Muscle layer of colon (tissue), 2 donors: Measurements from ENCODE around the gene C2orf72.

ENCODE experiments used
- H3K27ac ChIP-seq: one replicate; pipeline ENCODE4 v1.7.0; 2013; ENCODE audit warnings: low read depth, mild to moderate bottlenecking, low read length, moderate library complexity
- H3K27me3 ChIP-seq, 2 donors: one replicate each; pipeline ENCODE4 v1.7.0; 2013; ENCODE audit warnings: low read length in 2 of 2, mild to moderate bottlenecking in 2 of 2; ENCODE audit not compliant: insufficient read depth in 2 of 2, control insufficient read depth in 1 of 2
- H3K36me3 ChIP-seq: one replicate; pipeline ENCODE4 v1.7.0; 2013; ENCODE audit warnings: mild to moderate bottlenecking, low read length; ENCODE audit not compliant: insufficient read depth
- H3K4me1 ChIP-seq: one replicate; pipeline ENCODE4 v1.7.0; 2013; ENCODE audit warnings: mild to moderate bottlenecking, low read length; ENCODE audit not compliant: insufficient read depth
- H3K4me3 ChIP-seq, 2 donors: one replicate each; pipeline ENCODE4 v1.7.0; 2013; ENCODE audit warnings: low read length in 2 of 2, low read depth in 1 of 2, mild to moderate bottlenecking in 1 of 2, moderate library complexity in 1 of 2
- H3K9ac ChIP-seq: one replicate; pipeline ENCODE4 v1.7.0; 2013; ENCODE audit warnings: low read length
- H3K9me3 ChIP-seq: one replicate; pipeline ENCODE4 v1.7.0; 2013; ENCODE audit warnings: mild to moderate bottlenecking, low read length
- donor health status: abdominal sarcoma.
- donor health status: Adenocarcinoma of cecum.

Gene C2orf72

DNA sequence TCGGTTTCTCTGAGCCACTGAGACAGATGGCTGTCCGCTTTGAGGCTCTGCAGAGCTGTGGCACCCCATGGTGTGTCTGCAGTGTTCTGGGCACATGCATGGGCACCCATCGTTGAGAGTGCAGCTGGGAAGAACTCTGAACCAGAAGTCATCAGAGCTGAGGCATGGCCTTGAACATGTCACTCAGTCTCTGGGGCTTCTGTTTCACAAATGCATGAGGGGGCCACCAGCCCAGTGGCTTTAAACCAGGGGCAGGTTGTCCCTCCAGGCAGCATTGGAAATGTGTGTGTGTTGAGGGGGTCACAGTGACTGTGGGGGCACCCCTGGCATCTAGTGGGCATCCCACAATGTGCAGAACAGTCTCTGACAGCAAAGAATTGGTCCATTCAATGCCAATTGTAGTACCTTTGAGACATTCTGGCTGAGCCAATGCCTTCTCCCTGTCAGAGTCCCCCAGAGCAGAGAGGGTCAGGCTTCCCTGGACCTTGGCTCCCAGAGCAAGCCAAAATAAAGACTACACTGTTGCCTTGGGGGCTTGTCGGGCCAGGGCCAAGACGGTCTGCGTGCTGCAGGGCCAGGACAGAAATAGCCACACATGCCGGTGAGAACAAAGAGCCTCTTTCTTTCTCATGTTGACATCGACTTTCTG, 10.1 kb downstream of the C2orf72 start:
- no peaks in the 10 kb centered on the region for H3K36me3 ChIP-seq
- no peak overlapping the region for H3K4me3 ChIP-seq
- H3K27me3 ChIP-seq = no peaks in the 10 kb centered on the region
- H3K9ac ChIP-seq = no peak overlapping the region
- H3K4me1 ChIP-seq = peaks cover 5% of the 10 kb centered on the region
- H3K27ac ChIP-seq = no peak overlapping the region
- no peaks in the 10 kb centered on the region for H3K9me3 ChIP-seq

DNA sequence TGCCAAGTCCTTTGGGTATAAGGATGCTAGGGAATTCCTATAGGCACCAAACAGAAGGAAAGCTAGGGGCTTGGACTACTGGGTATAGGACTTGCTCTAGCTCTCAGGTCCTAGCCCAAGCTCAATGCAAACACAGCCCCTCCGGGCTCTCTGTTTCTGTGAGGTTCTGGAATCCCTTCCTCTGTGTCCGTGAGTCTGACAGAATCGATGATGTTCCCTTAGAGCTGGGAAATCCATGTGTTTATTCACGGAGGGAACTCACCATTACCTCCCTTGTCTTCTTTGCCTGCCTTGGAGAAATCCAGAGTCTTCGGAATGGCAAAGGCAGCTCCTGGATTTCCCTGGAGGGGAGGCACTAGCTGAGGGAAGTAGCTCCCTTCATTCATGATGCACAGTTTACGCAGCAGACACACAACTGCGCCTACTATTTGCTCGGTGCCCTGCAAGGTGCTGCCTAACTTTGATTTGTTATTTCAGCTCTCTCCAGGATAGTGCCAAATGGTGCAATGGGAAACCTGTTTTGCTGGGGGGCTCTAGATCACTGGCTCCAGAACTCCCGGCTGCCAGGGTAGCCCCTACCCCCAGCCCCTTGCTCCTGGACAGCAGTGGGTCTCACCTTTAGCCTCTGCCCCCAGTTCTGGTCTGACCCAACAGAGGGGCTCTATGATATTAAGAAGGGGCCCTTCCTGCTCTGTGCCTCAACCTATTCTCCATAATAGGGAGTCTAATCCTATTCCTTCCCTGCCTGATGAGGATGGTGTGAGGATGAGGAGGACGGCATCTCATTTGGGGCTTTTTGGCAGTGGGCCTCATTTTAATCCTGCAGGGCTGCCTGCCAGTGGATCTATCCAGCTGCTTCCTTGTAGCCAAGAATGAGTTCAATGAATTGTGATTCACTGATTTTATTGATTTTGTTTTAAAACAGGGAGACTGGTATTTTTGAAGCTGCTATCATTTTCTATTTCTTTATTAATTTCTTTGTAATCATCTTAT, 10.9 kb downstream of the C2orf72 start:
- H3K27ac ChIP-seq = no peak overlapping the region
- no peaks in the 10 kb centered on the region for H3K27me3 ChIP-seq
- H3K9me3 ChIP-seq = no peaks in the 10 kb centered on the region
- no peak overlapping the region for H3K4me3 ChIP-seq
- H3K36me3 ChIP-seq = no peaks in the 10 kb centered on the region
- no peak overlapping the region for H3K9ac ChIP-seq
- peaks cover 6% of the 10 kb centered on the region for H3K4me1 ChIP-seq

DNA sequence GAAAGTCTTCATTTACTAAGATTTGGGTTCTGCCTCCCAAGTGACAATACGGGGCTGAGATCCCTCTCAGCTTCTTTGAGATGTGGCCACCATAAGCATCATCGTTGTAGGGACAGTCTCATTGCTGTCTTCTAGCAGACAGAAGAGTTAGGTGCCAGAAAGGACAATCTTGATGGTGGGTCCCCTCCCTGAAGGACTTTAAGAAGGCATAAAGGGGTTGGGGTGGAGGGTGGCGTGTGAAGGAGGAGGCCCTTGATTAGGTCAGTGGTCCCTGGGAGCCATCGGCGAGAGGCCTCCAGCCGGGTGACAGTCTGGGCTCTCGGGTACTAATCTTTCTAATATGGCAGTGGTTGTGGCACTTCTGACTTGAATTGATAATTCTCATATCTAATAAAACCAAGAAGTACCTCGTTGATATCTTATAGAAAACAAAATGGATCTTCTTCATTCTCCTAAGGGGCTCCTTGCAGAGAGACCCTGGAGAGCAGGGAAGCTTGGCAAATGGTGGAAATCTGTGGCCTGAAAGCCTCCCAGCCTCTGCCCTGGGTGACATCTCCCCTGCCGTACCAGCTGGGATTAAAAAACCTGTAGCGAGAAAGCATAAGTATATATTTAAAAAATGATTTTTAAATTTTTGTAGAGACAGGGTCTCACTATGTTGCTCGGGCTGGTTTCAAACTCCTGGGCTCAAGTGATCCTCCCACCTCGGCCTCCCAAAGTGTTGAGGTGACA, 12.1 kb downstream of the C2orf72 start:
- Histone ChIP-seq H3K36me3 (no peaks in the 10 kb centered on the region), H3K4me1 (peaks cover 6% of the 10 kb centered on the region), H3K9ac (no peak overlapping the region), H3K4me3 (no peak overlapping the region), H3K9me3 (no peaks in the 10 kb centered on the region), H3K27me3 (no peaks in the 10 kb centered on the region), H3K27ac (no peak overlapping the region)

DNA sequence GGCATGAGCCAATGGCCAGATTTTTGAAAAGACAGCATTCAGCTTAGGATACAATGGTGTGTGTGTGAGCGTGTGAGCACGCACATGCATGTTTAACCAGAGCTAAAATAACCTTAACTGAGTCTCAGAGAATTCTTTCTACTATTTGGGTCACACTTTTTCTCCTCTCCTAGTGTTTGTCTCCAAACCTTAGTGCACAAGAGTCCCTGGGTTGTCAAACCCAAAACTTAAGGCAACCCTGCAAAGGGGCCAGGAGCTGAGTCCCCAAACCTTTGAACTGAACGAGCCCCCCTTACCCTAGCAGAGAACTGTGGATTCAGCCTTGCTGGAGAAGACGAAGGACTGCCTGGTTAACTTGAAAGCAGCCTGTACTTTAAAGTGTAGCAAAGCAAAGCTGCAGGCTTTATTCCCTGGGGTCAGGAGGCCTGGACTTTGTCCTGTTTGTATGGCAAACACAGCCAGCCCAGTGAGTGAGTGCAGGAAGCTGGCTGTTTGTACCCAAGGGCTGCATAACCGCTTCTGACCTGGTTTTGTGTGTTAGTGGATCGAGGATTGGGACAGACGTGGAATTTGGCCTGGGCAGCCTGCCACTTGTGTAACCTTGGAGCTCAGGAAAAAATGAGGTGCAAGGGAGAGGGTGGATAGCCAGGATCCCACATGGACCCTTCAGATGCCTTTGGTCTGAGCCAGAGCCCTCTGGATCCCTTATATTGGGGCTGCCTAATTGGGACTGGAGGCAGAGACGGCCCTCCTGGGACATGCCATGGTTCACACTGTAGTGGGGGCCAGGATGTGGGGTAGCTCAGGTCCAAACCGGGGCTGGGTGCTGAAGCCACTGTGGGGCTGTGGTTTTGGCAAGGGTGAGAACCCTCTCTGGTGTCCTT, 12.9 kb downstream of the C2orf72 start:
- no peaks in the 10 kb centered on the region for H3K27me3 ChIP-seq
- H3K4me1 ChIP-seq = peaks cover 6% of the 10 kb centered on the region
- H3K27ac ChIP-seq = no peak overlapping the region
- no peaks in the 10 kb centered on the region for H3K9me3 ChIP-seq
- H3K4me3 ChIP-seq = no peak overlapping the region
- H3K9ac ChIP-seq = no peak overlapping the region
- H3K36me3 ChIP-seq = no peaks in the 10 kb centered on the region

DNA sequence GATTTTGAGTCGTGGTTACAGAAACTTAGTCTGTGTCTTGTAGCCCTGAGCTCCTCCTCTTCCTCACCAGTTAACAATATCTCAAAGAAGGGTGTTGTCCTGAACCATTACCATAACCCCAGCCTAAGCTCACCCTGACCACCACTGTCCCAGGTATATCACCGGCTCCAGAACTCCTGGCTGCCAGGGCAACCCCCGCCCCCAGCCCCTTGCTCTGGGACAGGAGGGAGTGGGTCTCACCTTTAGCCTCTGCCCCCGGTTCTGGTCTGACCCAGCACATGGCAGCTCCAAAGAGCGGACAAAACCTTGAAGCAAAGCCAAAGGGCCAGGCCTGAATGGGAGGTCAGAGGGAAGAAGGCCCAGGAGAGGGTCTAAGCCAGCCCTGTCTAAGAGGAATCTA, 13.8 kb downstream of the C2orf72 start:
- Histone ChIP-seq H3K4me3 (no peak overlapping the region), H3K9ac (no peak overlapping the region)

DNA sequence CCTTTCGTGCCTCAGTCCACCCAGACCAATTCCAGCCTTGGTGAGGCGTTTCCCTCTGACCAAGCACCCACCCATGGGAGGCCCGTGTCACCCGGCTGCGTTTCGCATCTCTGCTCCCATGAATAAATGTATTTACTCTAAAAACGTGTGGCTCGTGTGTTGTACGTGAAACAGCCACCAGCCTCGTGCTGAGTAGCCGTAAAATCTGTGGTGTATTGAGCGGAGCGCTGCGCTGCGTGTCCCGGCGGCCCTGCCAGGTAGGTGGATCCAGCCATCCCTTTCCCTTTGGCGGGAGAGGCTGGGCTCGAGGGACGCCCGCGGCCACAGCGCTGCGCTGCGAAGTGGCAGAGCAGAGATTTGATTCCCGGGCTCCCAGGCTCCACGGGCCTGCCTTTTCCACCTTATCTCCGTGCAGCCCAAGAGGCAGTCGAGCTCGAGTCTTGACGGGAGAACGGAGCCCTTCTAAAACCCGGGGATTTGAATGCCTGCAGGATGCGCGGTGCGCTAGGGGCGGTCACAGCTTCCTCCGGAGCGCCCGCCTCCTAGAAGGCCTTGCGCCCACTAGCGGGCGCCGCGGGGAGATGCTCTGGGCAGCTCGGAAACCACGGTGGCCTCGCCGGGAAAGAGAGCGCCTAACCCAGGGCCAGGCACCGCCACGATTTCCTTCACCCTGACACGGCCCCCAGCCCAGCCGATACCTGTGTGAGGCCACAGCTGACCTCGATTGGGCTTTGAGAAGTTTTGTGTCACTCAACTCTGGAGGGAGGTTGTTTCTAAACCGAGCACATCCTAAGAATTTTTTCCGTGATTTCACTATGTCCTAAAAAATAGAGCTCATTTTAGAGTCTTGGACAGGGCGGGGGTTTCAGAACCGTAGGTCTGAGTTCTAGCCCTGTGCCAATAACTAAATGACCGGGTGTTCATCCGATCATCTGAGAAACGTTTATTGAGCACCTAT, 15.4 kb downstream of the C2orf72 start:
- Histone ChIP-seq H3K36me3 (no peaks in the 10 kb centered on the region), H3K27me3 (no peaks in the 10 kb centered on the region), H3K27ac (no peak overlapping the region), H3K4me3 (peak overlapping the region; percentile 69 to 88), H3K9ac (peak overlapping the region; percentile 20), H3K4me1 (peaks cover 13% of the 10 kb centered on the region), H3K9me3 (no peaks in the 10 kb centered on the region)

More for the DNA sequence above, 13.8 kb downstream of the C2orf72 start:
- no peaks in the 10 kb centered on the region for H3K36me3 ChIP-seq
- H3K9me3 ChIP-seq = no peaks in the 10 kb centered on the region
- peaks cover 9% of the 10 kb centered on the region for H3K4me1 ChIP-seq
- H3K27ac ChIP-seq = no peak overlapping the region
- H3K27me3 ChIP-seq = no peaks in the 10 kb centered on the region

DNA sequence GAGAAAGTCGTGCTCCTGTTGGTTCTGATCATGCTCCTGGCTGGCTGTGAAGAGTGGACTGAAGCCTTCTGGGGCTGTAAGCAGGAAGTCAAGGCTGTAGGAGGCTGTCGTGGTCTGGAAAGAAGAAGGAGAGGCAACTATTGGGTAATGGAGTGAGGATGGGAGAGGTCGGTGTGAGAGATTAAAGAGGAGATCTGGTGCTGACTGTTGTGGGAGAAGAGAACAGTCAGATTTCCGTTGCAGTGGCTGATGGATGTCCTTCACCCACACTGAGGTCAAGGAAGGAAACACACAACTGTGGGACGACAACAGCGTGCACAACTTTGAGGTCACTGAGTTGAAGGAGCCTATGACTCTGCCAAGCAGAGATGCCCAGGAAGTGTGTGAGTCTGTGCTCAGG, 16.5 kb downstream of the C2orf72 start:
- H3K27me3 ChIP-seq = no peaks in the 10 kb centered on the region
- no peaks in the 10 kb centered on the region for H3K9me3 ChIP-seq
- no peak overlapping the region for H3K27ac ChIP-seq
- peaks cover 23% of the 10 kb centered on the region for H3K4me1 ChIP-seq
- H3K9ac ChIP-seq = no peak overlapping the region
- no peak overlapping the region for H3K4me3 ChIP-seq
- no peaks in the 10 kb centered on the region for H3K36me3 ChIP-seq

DNA sequence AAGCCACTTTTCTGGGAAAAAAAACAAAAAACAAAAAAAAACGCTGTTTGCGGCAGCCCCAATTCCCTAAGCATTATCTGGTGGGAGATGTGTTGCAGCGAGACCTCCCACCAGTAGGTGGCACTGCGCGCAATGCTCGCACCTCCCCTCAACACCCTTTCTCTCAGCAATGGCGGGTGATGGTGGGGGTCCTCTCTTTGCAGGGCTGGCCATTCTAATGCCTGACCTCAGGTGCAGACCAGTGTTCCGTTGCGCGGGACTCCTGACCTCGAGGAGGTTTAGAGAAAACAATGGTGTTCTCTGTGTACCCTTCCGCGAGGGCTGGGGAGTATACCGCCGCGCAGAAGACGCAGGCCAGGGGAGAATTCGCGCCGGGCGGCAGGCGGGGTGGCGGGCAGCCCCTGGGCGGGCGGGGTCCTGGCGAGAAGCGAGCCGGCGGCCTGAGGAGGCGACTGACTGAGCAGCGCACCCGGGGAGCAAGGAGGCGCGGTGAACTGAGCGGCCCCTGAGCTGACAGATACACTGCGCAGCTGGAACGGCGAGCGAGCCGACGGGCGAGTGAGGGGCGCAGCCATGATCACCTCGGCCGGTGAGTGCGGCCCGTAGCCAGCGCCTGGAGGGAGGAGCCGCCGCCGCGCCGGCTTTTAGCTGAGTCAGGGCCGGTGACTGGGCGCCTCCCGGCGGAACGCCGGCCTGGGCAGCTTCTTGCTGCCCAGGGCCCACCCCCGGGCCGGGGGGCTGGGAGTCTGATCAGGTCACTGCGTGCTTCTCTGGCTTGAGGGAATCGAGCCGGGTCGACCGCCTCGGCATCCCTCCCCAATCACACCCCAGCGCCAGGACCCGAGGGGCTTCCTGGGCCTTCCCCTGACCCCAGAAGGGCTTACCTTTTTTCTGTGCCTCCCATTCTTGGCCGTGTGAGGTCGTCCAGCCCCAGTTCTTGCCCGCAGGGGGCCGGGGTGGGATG, 19.4 kb downstream of the C2orf72 start, which contains the start of gene PSMD1:
PSMD1 (plus strand) TSS at position 415 of the 964 bp plus-strand sequence; CDS start at position 574, 159 bp downstream.
- H3K9ac ChIP-seq = peak within 1 kb of the TSS; percentile 99
- H3K9me3 ChIP-seq = no peaks in the 10 kb centered on the region
- H3K36me3 ChIP-seq = peaks cover 8% of the 10 kb centered on the region
- H3K4me1 ChIP-seq = peaks cover 38% of the 10 kb centered on the region
- no peaks in the 10 kb centered on the region for H3K27me3 ChIP-seq
- H3K27ac ChIP-seq = peak within 1 kb of the TSS; percentile 88
- H3K4me3 ChIP-seq = peak within 1 kb of the TSS; percentile 99

DNA sequence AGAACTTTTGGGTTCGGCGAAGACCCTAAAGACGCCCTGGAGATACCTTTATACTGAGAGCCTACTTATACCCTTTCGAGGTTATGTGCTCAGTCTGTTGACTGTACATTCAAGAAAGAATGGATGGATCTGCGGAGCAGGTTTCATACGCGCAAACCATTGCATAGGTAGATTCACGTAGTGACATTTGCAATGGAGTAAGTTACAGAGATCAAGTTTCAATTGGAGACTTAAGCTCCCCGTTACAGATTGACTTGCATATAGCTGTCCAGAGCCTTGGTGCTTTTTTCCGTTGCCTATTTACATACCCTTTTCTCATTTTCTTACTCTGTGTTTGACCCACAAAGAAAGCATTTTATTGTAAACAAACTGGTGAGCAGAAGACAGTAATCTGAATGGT, 20.3 kb downstream of the C2orf72 start:
- H3K27ac ChIP-seq = peak overlapping the region; percentile 88
- peak overlapping the region; percentile 99 for H3K4me3 ChIP-seq
- H3K27me3 ChIP-seq = no peaks in the 10 kb centered on the region
- peak overlapping the region; percentile 99 for H3K9ac ChIP-seq
- no peaks in the 10 kb centered on the region for H3K9me3 ChIP-seq
- peaks cover 15% of the 10 kb centered on the region for H3K36me3 ChIP-seq
- H3K4me1 ChIP-seq = peaks cover 32% of the 10 kb centered on the region
